ENCODE results near the gene U2SURP. TPM values are rescaled to one million over a fixed set of nuclear protein-coding genes. Genes with fewer than 3 reads are reported as not detected.
"Not testable (repeated sequence)": the region's sequence is repeated elsewhere in the genome, so short reads cannot be mapped to it uniquely, and the experiment has no call there.

Gene U2SURP
- total and polyA plus RNA-seq, 2 donors (not counting 3 experiments of a cell fraction or from before 2014, with no cell fraction given), result 12.6 to 92.4 TPM

- no peak overlapping the region for H2AFZ ChIP-seq (ENCODE audit: low read depth, low read length)
- no peak for FAIRE-seq
- BruUV-seq (replicated peaks), result no TSS peak
- H3K9me3 ChIP-seq (replicated peaks; ENCODE audit: control insufficient read depth, insufficient read depth, low read length), result no peaks in the 10 kb centered on the region
- no peaks in the 10 kb centered on the region for H4K20me1 ChIP-seq (replicated peaks; ENCODE audit: control insufficient read depth, extremely low read depth, insufficient read depth, low read length)
- CTCF ChIA-PET, result interaction anchor here (0.9 to 2.6 kb wide), 10 partner anchors 9 to 862 kb away, joined by 3 to 50 read pairs (median 4); partner anchors contain the start of gene U2SURP
- intact Hi-C loops (cut with micrococcal nuclease), result loop anchor here (1.0 kb wide), 3 partner anchors 58 to 401 kb away; no protein-coding TSS in a partner anchor
- no peak overlapping the region for H3K4me3 ChIP-seq (replicated peaks in 1 of 3; ENCODE audit: insufficient read depth in 1 of 3, low read depth in 1 of 3, low read length in 3 of 3)
- no peaks in the 10 kb centered on the region for H3K4me1 ChIP-seq (ENCODE audit: control insufficient read depth, extremely low read depth, insufficient read depth, low read length)
- H3K9me1 ChIP-seq (replicated peaks; ENCODE audit: control insufficient read depth, extremely low read depth, insufficient read depth, low read length), result no peaks in the 10 kb centered on the region
- H3K9ac ChIP-seq (replicated peaks; ENCODE audit: extremely low read depth, insufficient read depth, low read length), result no peak overlapping the region
- no peak for TF ChIP-seq CTCF (IDR thresholded peaks at IDR 0.05; ENCODE audit: extremely low read depth in 1 of 2, insufficient read depth in 1 of 2, low read depth in 1 of 2, low read length in 2 of 2)
- no peak for TF ChIP-seq MYC (IDR thresholded peaks at IDR 0.05; ENCODE audit: low read depth, low read length)
- no peak for TF ChIP-seq POLR2AphosphoS5 (IDR thresholded peaks at IDR 0.05; ENCODE audit: insufficient read depth, low read depth, low read length)
- TF ChIP-seq GATA2 (IDR thresholded peaks at IDR 0.05; ENCODE audit: insufficient read depth, insufficient read length, low read depth, low read length), result no peak
- TF ChIP-seq FOS (IDR thresholded peaks at IDR 0.05; ENCODE audit: borderline replicate concordance, insufficient read depth, low read length), result no peak
- no peak for TF ChIP-seq JUN (IDR thresholded peaks at IDR 0.05; ENCODE audit: borderline replicate concordance, insufficient read depth, insufficient read length, low read depth)
- no peak for TF ChIP-seq EZH2 (IDR thresholded peaks at IDR 0.05; ENCODE audit: borderline replicate concordance, low read depth, low read length, severe bottlenecking)
- TF ChIP-seq MAX (IDR thresholded peaks at IDR 0.05; ENCODE audit: insufficient read depth, insufficient read length), result no peak
- no peak for TF ChIP-seq POLR2A (IDR thresholded peaks at IDR 0.05; ENCODE audit: low read depth, low read length)
- H3K36me3 ChIP-seq (ENCODE audit: control insufficient read depth in 2 of 2, extremely low read depth in 1 of 2, insufficient read depth in 2 of 2, low read length in 2 of 2), result no peaks in the 10 kb centered on the region
- dilution Hi-C loops (cut with MboI; ENCODE audit: extremely low pct_ligation_motif_present, low sequenced_read_pairs), result no loop called here
- H3K27me3 ChIP-seq (ENCODE audit: control insufficient read depth in 2 of 2, insufficient read depth in 2 of 2, low read length in 2 of 2), result peaks cover 6 to 12% of the 10 kb centered on the region in 2 experiments
- no peak overlapping the region for H3K27ac ChIP-seq (ENCODE audit: insufficient read depth, low read depth, low read length)
- DNase-seq (ENCODE audit: low read depth, low spot score), result no peak
- H3K4me2 ChIP-seq (ENCODE audit: insufficient read depth, low read length), result no peak overlapping the region
- POLR2A ChIA-PET, result no interaction called here
- H3K79me2 ChIP-seq (ENCODE audit: control insufficient read depth, insufficient read depth, low read length), result no peaks in the 10 kb centered on the region
These were observed 13.7 kb upstream of the U2SURP start for GRCh38 chr3:142987707-142988106.

GRCh38 chr3:142988221-142988620 is 13.1 kb upstream of the U2SURP start:
- H3K9me3 ChIP-seq (replicated peaks; ENCODE audit: control insufficient read depth, insufficient read depth, low read length); POLR2A ChIA-PET; H3K27me3 ChIP-seq (ENCODE audit: control insufficient read depth in 2 of 2, insufficient read depth in 2 of 2, low read length in 2 of 2); H3K4me3 ChIP-seq (replicated peaks in 1 of 3; ENCODE audit: insufficient read depth in 1 of 3, low read depth in 1 of 3, low read length in 3 of 3); H3K4me1 ChIP-seq (ENCODE audit: control insufficient read depth, extremely low read depth, insufficient read depth, low read length); H3K4me2 ChIP-seq (ENCODE audit: insufficient read depth, low read length); dilution Hi-C loops (cut with MboI; ENCODE audit: extremely low pct_ligation_motif_present, low sequenced_read_pairs); FAIRE-seq; H3K27ac ChIP-seq (ENCODE audit: insufficient read depth, low read depth, low read length); intact Hi-C loops (cut with micrococcal nuclease); H3K36me3 ChIP-seq (ENCODE audit: control insufficient read depth in 2 of 2, extremely low read depth in 1 of 2, insufficient read depth in 2 of 2, low read length in 2 of 2); H3K79me2 ChIP-seq (ENCODE audit: control insufficient read depth, insufficient read depth, low read length); BruUV-seq (replicated peaks); H3K9ac ChIP-seq (replicated peaks; ENCODE audit: extremely low read depth, insufficient read depth, low read length); H4K20me1 ChIP-seq (replicated peaks; ENCODE audit: control insufficient read depth, extremely low read depth, insufficient read depth, low read length); DNase-seq (ENCODE audit: low read depth, low spot score); H3K9me1 ChIP-seq (replicated peaks; ENCODE audit: control insufficient read depth, extremely low read depth, insufficient read depth, low read length); H2AFZ ChIP-seq (ENCODE audit: low read depth, low read length): not testable (repeated sequence)
- CTCF ChIA-PET, result interaction anchor here (0.9 to 2.6 kb wide), 7 partner anchors 13 to 862 kb away, joined by 3 to 50 read pairs (median 5); partner anchors contain the start of gene U2SURP

GRCh38 chr3:142988826-142989225 is 12.5 kb upstream of the U2SURP start:
- H3K79me2 ChIP-seq (ENCODE audit: control insufficient read depth, insufficient read depth, low read length); H2AFZ ChIP-seq (ENCODE audit: low read depth, low read length); intact Hi-C loops (cut with micrococcal nuclease); dilution Hi-C loops (cut with MboI; ENCODE audit: extremely low pct_ligation_motif_present, low sequenced_read_pairs); H3K27ac ChIP-seq (ENCODE audit: insufficient read depth, low read depth, low read length); H3K9me1 ChIP-seq (replicated peaks; ENCODE audit: control insufficient read depth, extremely low read depth, insufficient read depth, low read length); CTCF ChIA-PET; H4K20me1 ChIP-seq (replicated peaks; ENCODE audit: control insufficient read depth, extremely low read depth, insufficient read depth, low read length); H3K9me3 ChIP-seq (replicated peaks; ENCODE audit: control insufficient read depth, insufficient read depth, low read length); H3K4me2 ChIP-seq (ENCODE audit: insufficient read depth, low read length); H3K9ac ChIP-seq (replicated peaks; ENCODE audit: extremely low read depth, insufficient read depth, low read length); FAIRE-seq; BruUV-seq (replicated peaks); H3K36me3 ChIP-seq (ENCODE audit: control insufficient read depth in 2 of 2, extremely low read depth in 1 of 2, insufficient read depth in 2 of 2, low read length in 2 of 2); DNase-seq (ENCODE audit: low read depth, low spot score); POLR2A ChIA-PET; H3K4me3 ChIP-seq (replicated peaks in 1 of 3; ENCODE audit: insufficient read depth in 1 of 3, low read depth in 1 of 3, low read length in 3 of 3); H3K27me3 ChIP-seq (ENCODE audit: control insufficient read depth in 2 of 2, insufficient read depth in 2 of 2, low read length in 2 of 2); H3K4me1 ChIP-seq (ENCODE audit: control insufficient read depth, extremely low read depth, insufficient read depth, low read length): not testable (repeated sequence)
